ENCODE results near the gene DLEC1.

DNA sequence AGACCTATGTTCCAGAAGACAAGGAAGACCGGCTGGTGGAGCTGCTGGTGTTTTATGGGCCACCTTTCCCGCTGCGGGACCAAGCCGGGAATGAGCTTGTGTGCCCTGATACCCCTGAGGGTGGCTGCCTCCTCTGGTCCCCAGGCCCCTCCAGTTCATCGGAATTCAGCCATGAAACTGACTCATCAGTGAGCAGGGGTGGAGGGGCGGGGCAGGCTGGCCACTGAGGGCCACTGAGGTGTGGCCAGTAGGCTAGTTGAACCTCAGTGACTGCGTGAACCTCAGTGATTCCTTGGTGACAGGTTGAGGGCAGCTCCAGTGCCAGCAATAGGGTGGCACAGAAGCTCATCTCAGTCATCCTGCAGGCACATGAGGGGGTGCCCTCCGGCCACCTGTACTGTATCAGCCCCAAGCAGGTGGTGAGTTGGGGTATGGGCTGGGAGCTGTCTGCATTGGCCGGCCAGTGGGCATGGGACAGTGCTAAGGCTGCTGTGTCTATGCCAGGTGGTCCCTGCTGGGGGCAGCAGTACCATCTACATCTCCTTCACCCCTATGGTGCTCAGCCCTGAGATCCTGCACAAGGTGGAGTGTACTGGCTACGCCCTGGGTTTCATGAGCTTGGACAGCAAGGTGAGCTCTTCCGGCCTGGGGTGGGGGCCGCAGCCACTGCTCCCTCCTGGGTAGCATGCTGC, 77.6 kb downstream of the DLEC1 start:
- TF ChIP-seq, protein P1, sequence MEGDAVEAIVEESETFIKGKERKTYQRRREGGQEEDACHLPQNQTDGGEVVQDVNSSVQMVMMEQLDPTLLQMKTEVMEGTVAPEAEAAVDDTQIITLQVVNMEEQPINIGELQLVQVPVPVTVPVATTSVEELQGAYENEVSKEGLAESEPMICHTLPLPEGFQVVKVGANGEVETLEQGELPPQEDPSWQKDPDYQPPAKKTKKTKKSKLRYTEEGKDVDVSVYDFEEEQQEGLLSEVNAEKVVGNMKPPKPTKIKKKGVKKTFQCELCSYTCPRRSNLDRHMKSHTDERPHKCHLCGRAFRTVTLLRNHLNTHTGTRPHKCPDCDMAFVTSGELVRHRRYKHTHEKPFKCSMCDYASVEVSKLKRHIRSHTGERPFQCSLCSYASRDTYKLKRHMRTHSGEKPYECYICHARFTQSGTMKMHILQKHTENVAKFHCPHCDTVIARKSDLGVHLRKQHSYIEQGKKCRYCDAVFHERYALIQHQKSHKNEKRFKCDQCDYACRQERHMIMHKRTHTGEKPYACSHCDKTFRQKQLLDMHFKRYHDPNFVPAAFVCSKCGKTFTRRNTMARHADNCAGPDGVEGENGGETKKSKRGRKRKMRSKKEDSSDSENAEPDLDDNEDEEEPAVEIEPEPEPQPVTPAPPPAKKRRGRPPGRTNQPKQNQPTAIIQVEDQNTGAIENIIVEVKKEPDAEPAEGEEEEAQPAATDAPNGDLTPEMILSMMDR (IDR thresholded peaks at IDR 0.05; ENCODE audit: poor library complexity, severe bottlenecking) = no peak
- TF ChIP-seq TAF1 (IDR thresholded peaks at IDR 0.05; ENCODE audit: low read depth) (no peak), EP300 (conservative IDR thresholded peaks at IDR 0.05; ENCODE audit: poor library complexity, severe bottlenecking) (no peak)
- TF ChIP-seq, protein P2, sequence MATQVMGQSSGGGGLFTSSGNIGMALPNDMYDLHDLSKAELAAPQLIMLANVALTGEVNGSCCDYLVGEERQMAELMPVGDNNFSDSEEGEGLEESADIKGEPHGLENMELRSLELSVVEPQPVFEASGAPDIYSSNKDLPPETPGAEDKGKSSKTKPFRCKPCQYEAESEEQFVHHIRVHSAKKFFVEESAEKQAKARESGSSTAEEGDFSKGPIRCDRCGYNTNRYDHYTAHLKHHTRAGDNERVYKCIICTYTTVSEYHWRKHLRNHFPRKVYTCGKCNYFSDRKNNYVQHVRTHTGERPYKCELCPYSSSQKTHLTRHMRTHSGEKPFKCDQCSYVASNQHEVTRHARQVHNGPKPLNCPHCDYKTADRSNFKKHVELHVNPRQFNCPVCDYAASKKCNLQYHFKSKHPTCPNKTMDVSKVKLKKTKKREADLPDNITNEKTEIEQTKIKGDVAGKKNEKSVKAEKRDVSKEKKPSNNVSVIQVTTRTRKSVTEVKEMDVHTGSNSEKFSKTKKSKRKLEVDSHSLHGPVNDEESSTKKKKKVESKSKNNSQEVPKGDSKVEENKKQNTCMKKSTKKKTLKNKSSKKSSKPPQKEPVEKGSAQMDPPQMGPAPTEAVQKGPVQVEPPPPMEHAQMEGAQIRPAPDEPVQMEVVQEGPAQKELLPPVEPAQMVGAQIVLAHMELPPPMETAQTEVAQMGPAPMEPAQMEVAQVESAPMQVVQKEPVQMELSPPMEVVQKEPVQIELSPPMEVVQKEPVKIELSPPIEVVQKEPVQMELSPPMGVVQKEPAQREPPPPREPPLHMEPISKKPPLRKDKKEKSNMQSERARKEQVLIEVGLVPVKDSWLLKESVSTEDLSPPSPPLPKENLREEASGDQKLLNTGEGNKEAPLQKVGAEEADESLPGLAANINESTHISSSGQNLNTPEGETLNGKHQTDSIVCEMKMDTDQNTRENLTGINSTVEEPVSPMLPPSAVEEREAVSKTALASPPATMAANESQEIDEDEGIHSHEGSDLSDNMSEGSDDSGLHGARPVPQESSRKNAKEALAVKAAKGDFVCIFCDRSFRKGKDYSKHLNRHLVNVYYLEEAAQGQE (IDR thresholded peaks at IDR 0.05; ENCODE audit: borderline replicate concordance) = no peak
